ENCODE measurements around the gene PIP5K1B. TPM values are rescaled to one million over a fixed set of nuclear protein-coding genes. Genes with fewer than 3 reads are reported as not detected.

Gene PIP5K1B
- total RNA-seq, 2 donors from 2014 or later: 18.4 to 44.8 TPM

DNA sequence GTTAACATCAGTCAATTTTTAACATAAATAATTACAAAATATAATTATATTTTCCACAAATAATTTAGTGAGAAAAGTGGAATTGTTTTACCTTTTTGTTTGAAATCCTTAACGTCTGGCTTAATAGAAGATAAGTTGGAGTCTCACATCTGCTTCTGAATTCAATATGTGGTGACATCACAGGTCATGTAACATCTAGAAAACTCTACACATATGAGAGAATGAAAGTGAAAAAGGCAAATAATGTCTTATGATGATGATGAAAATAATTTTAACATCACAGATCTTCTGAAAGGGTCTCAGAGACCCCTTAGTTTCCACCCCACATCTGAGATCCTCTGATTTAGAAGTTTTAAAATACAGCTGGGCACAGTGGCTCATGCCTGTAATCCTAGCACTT is 227.4 kb downstream of the PIP5K1B start:
- Histone ChIP-seq H3K9me3 (no peaks in the 10 kb centered on the region), H3K27ac (no peak overlapping the region), H3K4me3 (no peak overlapping the region), H3K4me1 (no peaks in the 10 kb centered on the region), H3K27me3 (no peaks in the 10 kb centered on the region), H3K36me3 (no peaks in the 10 kb centered on the region)
- DNase-seq (ENCODE audit: low spot score): no peak
- TF ChIP-seq, protein P1, sequence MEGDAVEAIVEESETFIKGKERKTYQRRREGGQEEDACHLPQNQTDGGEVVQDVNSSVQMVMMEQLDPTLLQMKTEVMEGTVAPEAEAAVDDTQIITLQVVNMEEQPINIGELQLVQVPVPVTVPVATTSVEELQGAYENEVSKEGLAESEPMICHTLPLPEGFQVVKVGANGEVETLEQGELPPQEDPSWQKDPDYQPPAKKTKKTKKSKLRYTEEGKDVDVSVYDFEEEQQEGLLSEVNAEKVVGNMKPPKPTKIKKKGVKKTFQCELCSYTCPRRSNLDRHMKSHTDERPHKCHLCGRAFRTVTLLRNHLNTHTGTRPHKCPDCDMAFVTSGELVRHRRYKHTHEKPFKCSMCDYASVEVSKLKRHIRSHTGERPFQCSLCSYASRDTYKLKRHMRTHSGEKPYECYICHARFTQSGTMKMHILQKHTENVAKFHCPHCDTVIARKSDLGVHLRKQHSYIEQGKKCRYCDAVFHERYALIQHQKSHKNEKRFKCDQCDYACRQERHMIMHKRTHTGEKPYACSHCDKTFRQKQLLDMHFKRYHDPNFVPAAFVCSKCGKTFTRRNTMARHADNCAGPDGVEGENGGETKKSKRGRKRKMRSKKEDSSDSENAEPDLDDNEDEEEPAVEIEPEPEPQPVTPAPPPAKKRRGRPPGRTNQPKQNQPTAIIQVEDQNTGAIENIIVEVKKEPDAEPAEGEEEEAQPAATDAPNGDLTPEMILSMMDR (IDR thresholded peaks at IDR 0.05): no peak

DNA sequence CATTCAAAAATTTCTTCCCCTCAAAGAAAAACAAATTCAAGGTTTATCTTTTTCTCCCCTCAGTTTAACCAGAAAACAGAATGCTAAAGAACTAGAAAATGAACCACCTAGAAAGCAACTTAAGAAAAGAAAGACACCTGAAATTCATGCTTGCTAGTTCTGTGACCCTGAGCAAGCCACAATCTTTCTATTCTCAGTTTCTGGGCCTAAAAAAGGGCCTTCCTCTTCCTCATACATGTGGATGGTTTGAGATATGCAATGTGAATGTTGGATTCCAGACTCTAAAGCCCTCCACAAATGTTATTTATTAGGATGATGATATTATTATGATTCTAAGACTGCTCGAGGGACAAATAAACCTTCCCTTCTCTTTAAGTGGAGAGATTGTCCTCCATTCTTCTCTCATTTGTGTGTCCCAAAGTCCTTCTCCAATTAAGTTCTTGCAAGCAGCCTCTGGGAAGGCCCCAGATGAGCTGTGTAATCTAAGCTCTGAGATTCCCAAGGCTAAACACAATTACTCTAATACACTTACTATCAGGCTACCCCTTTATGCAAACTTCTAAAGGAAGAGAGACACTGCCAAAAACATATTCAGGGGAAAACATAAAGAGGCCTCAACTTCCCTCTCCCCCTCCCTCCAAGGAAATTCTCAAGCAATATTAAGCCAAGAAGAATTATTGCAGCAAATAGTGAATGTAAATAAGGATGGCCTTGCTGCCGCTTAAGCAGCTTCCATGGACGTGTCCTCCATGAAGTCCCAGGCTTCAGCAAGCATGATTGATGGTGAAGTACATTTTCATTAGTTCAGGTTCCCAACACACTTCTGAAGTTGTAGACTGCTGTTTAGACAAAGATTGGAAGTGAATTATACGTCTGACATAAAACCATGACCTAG is 228.6 kb downstream of the PIP5K1B start:
- Histone ChIP-seq H3K27me3 (no peaks in the 10 kb centered on the region), H3K36me3 (no peaks in the 10 kb centered on the region), H3K4me3 (no peak overlapping the region), H3K9me3 (no peaks in the 10 kb centered on the region), H3K4me1 (no peaks in the 10 kb centered on the region), H3K27ac (no peak overlapping the region)
- no peak for DNase-seq (ENCODE audit: low spot score)
- TF ChIP-seq, protein P1 (IDR thresholded peaks at IDR 0.05): no peak

DNA sequence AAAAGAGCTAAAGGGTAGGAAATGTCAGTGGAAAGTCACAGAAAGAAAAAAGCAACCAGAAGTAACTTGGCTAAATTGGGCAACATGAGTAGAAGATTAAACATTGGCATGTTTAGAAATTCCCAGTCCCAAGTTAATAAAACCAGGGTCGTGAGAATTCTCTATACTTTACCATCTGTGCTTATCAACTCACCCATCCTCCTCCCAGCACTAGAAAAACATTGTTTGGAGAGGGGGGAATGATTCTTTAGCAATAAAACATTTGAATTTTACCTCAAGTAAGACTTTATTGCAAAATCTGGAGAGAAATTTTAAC is 229.2 kb downstream of the PIP5K1B start:
- Histone ChIP-seq H3K36me3 (no peaks in the 10 kb centered on the region), H3K9me3 (no peaks in the 10 kb centered on the region), H3K4me1 (no peaks in the 10 kb centered on the region), H3K27me3 (no peaks in the 10 kb centered on the region), H3K27ac (no peak overlapping the region), H3K4me3 (no peak overlapping the region)
- TF ChIP-seq, protein P1 (IDR thresholded peaks at IDR 0.05): no peak
- DNase-seq (ENCODE audit: low spot score): no peak

DNA sequence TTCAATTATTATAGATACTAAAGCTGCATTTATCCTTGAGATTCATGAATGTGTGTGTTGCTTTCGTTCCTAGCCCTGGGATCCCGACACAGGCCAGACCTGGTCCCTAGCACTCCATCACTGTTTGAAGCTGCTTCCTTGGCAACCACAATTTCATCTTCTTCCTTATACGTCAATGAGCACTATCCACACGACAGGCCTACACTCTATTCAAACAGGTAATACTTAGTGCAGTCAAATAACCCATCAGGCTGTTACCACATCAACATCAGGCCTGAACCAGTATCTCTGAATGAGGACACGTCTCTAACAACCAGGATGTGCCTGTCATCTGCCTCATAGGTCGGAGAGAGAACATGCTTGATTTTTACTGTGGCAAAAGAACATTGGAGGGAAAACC is 235.5 kb downstream of the PIP5K1B start:
- Histone ChIP-seq H3K27me3 (no peaks in the 10 kb centered on the region), H3K4me3 (no peak overlapping the region), H3K9me3 (no peaks in the 10 kb centered on the region), H3K27ac (no peak overlapping the region), H3K4me1 (peaks cover 0 to 14% of the 10 kb centered on the region in 2 donors), H3K36me3 (no peaks in the 10 kb centered on the region)
- DNase-seq (ENCODE audit: low spot score): no peak
- TF ChIP-seq, protein P1 (IDR thresholded peaks at IDR 0.05): no peak

DNA sequence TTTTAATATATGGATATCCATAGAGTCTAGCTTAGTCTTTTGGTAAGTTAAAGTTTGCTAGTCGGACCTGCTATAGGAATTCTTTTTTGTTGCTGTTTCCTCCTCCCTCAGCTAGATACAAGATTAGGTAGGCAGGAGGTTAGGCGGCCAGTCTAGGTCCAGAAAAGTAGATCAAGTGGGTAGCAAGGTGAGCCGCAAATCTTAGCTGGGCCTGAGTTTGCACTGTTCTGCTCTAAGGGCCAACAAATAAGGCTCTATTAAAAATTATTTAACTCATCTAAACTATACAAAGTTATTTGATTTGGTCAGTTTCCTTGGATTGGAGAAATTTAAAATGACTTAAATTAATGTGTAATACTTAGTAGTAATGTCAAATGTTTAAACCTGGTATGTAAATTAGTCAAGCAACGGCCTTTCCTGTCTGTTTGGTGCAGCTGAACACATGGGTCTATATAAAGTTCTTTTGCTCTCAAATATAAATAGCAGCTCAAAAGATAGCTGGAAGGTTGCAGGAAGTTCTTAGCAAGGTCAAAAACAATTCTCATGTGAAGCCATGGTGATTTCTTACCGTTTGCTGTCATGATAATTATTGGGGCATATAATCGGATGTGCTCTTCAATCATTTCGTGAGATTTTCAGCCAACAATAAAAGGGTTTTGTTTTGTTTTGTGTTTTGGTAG is 236.9 kb downstream of the PIP5K1B start:
- Histone ChIP-seq H3K36me3 (no peaks in the 10 kb centered on the region), H3K27ac (peak overlapping the region; percentile 64 to 76), H3K4me3 (no peak overlapping the region), H3K27me3 (no peaks in the 10 kb centered on the region), H3K9me3 (no peaks in the 10 kb centered on the region), H3K4me1 (peaks cover 0 to 14% of the 10 kb centered on the region in 2 donors)
- TF ChIP-seq, protein P1 (IDR thresholded peaks at IDR 0.05): no peak
- no peak for DNase-seq (ENCODE audit: low spot score)
